Effector CD8-positive, alpha-beta T cell (primary cell): ENCODE results near the gene SNX12.

ENCODE experiments used
- DNase-seq: peaks from one replicate; lab custom pipeline; 2025; lab: John Stamatoyannopoulos, UW
- total RNA-seq, 4 experiments: gene quantifications; one replicate each; lab custom pipeline; 2026; lab: John Stamatoyannopoulos, UW

The SNX12 gene
- total RNA-seq: 32.7 to 49.5 (median 39.3) reads per million in 4 experiments

- DNase-seq: peak; percentile 77
Observed at GRCh38 chrX:71068044-71068918, at the start of gene SNX12. SNX12 (minus strand) TSS chrX:71068334; CDS start chrX:71068306, 28 bp downstream.

GRCh38 chrX:71117358-71117757 lies 49.2 kb upstream of the SNX12 start:
- DNase-seq: no peak

- peak; percentile 13 for DNase-seq
Observed at GRCh38 chrX:71111921-71112431, 43.8 kb upstream of the SNX12 start.

GRCh38 chrX:71111141-71111843 lies 43.2 kb upstream of the SNX12 start, which contains the start of gene IL2RG:
IL2RG (minus strand) TSS chrX:71111577; CDS start chrX:71111539, 38 bp downstream.
- peak; percentile 66 for DNase-seq

- no peak for DNase-seq
Observed at GRCh38 chrX:71109051-71109450, 40.9 kb upstream of the SNX12 start.

GRCh38 chrX:71107762-71108360 lies 39.7 kb upstream of the SNX12 start:
- DNase-seq: peak; percentile 5

- DNase-seq: no peak
Observed at GRCh38 chrX:71107245-71107644, 39.1 kb upstream of the SNX12 start.

GRCh38 chrX:71106427-71106826 lies 38.3 kb upstream of the SNX12 start, which contains the start of gene CXorf65:
CXorf65 (minus strand) TSS chrX:71106740; CDS start chrX:71106556, 184 bp downstream.
- DNase-seq: no peak

DNA sequence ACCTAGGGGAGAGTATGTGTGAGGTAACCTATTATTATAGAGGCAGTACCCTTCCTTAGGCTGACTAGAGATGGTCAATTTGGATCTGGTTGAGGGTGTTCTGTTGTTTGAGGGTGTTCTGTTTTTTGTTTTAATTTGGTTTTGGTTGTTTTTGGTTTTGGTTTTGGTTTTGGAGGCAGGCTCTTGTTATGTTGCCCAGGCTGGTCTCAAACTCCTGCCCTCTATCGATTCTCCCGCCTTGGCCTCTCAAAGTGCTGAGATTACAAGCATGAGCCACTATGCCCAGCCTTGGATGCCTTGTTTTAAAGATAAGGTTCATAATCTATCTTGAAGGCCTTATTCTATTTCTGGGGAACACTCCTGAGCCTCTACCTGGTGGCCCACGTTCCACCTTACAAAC lies 37.5 kb upstream of the SNX12 start:
- no peak for DNase-seq

- DNase-seq: peak; percentile 29
Observed at GRCh38 chrX:71103110-71103983, 35.2 kb upstream of the SNX12 start.

DNA sequence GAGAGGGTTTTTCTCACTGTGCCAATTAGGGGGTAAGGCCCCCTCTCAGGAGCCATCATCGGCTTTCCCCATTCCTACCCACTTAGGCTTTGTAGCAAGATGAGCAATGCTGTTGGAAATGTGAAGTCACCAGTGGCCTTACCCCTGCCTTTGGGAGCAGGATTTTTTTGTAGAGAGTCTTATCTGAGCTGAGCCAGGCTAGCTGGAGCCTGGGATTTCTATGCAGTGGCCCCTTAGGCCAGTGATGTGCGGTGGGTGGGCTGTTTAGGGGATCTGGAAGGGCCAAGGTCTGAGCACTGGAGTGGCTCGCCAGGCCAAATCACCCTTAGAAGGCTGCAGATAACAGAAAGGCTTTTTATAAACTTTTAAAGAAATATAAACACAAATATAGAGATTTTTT lies 34.2 kb upstream of the SNX12 start:
- DNase-seq: no peak

GRCh38 chrX:71100581-71101505 lies 32.7 kb upstream of the SNX12 start:
- no peak for DNase-seq

DNA sequence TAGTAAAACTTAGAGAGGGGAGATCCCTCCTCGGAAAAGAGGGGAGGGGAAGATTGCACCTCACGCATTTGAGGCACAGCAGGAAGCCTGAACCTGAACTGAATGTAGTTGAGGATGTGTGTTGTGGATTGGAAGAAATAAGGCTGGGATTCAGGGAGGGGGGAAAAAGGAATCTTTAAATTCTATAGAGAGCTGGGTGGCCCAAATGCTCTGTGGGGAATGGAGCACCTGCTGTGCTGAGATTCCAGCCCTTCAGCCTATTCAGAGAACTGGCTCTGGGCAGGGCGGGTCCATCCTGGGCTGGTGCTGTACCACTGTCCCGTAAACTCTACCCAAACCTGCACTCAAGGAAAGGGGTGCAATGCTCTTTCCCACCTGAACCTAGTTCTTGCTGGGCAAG lies 31.6 kb upstream of the SNX12 start:
- no peak for DNase-seq

DNA sequence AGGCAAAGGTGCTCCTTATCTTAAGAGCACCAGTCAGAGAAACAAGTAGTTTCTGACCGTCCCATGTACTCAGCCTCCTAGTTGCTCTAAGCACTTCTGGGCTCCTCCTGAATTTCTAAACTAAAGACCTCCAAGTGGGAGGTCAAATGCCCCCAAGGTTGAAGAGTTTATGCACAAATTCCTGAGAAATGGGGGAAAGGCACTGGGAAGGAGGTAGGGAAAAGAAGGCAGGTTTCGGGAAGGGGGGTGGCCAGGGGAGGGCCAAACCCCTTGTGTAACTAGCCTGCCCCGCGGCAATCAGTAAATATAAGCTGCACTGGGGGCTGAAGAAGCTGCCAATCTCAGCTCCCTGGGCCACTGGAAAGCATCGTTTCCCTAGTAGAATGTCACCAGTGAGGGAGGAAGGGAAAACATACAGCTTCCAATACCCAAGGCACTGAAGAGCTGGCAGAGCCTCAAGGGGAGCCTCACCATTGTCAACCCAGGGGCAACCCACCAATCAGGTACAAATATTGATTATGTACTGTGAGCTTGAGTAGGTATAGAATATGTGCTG lies 30.9 kb upstream of the SNX12 start:
- no peak for DNase-seq

DNA sequence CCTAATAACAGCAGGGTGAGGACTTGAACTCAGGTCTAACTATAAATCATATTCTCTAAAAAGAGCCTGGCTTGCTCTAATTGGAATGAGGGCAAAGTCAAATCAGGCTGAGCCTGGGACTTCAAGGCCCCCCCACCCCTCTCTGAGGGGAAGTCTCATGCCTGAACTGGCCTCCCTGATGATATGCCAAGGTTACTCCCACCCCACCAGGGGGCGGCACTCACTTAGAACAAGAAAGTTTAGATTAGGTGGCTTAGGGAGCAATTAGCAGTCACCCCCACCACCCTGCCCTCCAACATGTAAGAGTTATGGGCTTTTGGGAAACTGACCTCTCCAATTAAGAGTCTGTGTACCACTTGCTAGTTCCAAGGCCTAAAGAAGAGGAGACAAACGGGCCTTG lies 30.2 kb upstream of the SNX12 start:
- peak; percentile 73 for DNase-seq

- no peak for DNase-seq
Observed at GRCh38 chrX:71096760-71097032, 28.6 kb upstream of the SNX12 start.

GRCh38 chrX:71095981-71096759 lies 28.0 kb upstream of the SNX12 start:
- no peak for DNase-seq

- peak; percentile 83 for DNase-seq
Observed at GRCh38 chrX:71095555-71095980, 27.4 kb upstream of the SNX12 start, which contains the start of gene FOXO4. FOXO4 (plus strand) TSS chrX:71095851; CDS start chrX:71096529, 678 bp downstream.

- DNase-seq: no peak
Observed at GRCh38 chrX:71095033-71095432, 26.9 kb upstream of the SNX12 start.
